ENCODE data around the gene RNF149.
"Not testable (repeated sequence)": the region's sequence is repeated elsewhere in the genome, so short reads cannot be mapped to it uniquely, and the experiment has no call there.

GRCh38 chr2:101244899-101245298, 63.6 kb downstream of the RNF149 start:
- not testable (repeated sequence) for TF ChIP-seq CTCF, POLR2A, EP300 (IDR thresholded peaks at IDR 0.05)

Measured in ovary (tissue), 3 donors.